ENCODE results near the gene CST7.

Gene CST7

DNA sequence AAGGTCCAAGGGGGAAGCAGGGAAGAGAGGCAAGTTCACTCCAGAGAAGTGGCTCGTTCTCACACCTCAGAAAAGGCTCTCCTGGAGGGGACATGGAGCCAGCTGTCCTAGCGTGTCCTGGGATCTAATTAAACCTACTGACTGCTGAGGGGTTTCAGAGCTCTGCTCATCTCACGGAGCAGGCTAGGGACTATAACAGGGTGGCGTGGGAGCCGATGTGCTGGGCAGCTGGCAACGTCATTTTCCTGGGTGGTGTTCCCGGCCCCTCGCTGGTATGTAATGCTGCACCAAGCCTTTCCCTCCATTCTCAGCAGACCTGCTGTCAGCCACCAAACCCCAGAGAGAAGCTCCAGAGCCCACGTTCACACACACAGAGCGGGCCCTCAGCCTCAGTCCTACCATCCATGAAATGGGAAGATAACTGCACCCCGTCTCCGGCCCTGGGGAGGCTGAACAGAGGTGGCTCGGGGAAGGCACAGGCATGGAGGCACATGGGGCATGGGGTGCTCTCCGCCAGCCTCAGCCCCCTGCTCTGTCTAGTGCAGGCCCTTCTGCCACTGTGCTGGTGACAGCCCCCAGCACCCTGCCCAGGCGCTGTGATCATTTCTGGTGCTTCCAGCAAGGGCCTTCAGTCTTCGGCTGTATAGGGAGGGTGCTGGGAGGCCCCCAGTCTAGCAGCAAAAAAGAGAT lies 1.9 kb downstream of the CST7 start:
- no peak for DNase-seq

GRCh38 chr20:24951536-24952083 lies 2.5 kb downstream of the CST7 start:
- DNase-seq: no peak

DNA sequence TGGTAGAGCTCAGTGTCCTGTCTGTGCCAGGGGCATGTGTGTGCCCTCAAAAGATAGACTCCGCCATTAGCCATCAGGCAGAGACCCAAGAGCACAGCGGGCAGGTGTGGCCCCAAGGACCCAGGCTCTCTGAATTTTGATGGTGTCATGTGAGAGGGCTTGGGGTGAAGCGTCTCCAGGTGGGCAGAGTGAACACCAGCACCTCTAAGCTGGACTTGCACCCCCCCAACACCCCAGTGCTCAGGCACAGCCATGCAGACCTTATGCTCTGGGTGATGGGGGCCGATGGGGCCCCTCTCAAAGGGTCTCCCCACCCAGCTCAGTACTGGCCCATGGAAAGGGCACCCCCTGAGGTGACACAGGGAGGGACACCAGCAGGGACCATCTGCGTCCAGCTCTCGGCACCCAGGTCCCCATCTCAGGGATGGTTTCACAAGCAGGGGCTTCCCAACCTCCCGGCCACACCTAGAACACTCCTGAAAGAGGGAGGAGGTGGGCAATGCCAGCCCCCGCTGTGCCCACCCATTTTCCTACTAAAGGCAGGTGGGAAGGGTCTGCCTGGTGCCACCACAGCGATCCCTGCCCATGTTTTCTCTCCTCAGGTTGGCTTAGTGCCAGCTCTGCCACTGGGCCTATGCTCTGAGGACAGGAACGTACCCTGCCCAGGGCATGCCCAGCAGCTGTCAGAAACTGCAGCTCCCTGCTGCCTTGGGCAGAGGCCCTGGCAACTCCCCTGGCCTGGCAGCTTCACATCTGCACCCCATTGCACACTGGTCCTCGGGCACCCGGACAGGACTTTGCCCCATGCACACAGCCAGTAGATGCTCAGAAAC lies 3.5 kb downstream of the CST7 start:
- DNase-seq: no peak

- DNase-seq: no peak
These were observed 4.1 kb downstream of the CST7 start for GRCh38 chr20:24953209-24953575.

DNA sequence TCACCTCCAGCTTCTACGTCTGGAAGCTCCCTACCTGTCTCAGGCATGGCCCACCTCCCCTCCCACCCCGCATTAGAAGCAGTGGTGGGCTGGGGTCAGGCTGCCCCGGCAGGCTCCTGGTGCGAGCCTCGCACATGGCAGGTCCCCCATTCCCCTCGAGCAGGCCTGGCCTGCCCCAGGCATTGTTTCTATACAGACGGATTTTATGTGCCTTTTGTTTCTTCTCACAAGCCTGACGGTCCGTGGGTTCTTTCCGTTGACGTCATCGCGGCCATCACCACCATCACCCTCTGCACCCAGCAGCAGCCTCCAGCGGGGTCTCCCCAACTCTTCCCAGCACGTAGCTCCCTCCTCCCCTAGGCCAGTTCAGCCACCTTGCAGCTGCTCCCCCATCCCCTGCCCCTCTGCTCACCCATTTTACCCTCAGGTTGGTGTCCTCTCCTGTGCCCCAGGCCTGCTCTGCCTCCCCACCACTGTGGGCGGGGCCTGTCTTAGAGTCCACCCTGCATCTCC lies 4.6 kb downstream of the CST7 start:
- DNase-seq: no peak

DNA sequence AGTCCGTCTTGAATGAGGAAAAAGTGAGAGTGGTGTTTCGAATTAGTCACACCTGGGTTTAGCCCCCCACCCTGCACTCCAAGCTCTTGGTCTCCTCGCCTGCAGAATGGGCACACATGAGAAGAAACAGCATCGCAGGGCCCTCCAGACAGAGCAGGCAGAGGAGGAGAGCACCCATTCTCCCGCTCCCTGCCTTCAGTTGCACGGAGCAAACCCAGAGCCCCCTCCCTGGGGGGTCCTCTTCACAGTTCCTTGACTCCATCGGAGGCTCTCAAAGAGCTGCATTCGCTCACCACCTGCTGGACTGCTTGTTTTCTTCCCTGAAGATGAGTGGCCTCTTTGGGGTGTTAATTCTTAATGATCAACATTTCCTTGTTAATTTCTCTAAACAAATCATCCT lies 5.1 kb downstream of the CST7 start:
- no peak for DNase-seq

GRCh38 chr20:24954566-24954965 lies 5.5 kb downstream of the CST7 start:
- DNase-seq: no peak

- DNase-seq: no peak
These were observed 6.0 kb downstream of the CST7 start for GRCh38 chr20:24955045-24955444.

GRCh38 chr20:24956001-24956841 lies 7.2 kb downstream of the CST7 start:
- no peak for DNase-seq

- no peak for DNase-seq
These were observed 8.4 kb downstream of the CST7 start for GRCh38 chr20:24957326-24958016.

DNA sequence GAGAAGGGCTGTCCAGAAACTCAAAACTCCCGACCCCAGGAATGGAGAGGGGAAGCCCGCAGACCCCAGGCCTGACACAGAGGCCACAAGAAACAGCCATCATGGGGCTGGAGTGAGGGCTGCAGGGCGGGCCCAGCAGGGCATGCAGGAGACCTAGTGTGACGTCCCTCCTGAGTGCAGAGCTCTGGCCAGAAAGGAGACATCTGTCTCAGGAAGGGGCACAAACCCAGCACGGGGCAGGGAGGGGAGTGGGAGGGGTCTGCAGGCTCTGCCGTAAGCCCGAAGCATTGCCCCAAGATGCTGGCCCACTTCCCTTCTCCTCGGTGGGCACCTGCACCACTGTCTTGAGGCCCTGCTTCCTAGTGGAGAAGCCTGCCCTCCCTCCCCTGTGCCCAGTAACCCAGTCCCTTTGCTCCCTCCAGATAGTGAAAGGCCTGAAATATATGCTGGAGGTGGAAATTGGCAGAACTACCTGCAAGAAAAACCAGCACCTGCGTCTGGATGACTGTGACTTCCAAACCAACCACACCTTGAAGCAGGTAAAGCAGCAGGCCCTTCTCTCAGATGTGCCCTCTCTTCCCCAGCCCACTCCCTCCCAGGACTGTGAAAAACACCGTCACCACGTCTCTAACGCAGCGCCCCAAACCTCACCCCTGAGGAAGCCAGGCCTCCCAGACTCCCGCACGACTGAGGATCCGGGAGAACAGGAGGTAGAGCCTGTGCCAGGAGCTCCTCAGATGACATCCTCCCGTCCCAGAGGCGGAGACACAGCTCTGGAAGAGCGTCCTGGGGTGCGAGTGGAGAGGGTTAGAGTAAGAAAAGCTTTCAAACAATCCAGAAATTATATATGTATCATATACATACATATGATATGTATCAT lies 9.7 kb downstream of the CST7 start:
- no peak for DNase-seq

GRCh38 chr20:24959591-24960301 lies 10.7 kb downstream of the CST7 start:
- no peak for DNase-seq

GRCh38 chr20:24960302-24960801 lies 11.3 kb downstream of the CST7 start:
- DNase-seq: no peak

DNA sequence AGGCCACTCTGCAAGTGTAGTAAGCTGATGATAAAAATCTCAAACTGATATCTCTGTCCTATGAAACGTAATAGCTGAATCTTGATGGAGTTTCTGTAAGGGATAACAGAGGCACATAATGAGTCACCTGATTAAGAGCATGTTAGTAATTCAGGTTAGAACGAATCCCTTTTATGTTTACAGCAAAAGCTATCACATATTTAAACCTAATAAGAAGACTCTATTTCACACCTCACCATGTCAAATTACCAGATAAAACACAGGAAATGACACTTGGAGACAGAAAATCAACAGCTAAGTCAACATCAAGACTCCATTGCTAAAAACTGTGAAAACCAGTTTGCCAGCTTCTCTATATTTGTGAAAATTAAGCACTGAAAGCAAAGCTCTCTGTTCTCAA lies 11.8 kb downstream of the CST7 start:
- DNase-seq: no peak

GRCh38 chr20:24961384-24962181 lies 12.5 kb downstream of the CST7 start:
- DNase-seq: no peak

- DNase-seq: no peak
These were observed 13.1 kb downstream of the CST7 start for GRCh38 chr20:24962182-24962492.

GRCh38 chr20:24962510-24962909 lies 13.4 kb downstream of the CST7 start:
- DNase-seq: no peak

- no peak for DNase-seq
These were observed 14.8 kb downstream of the CST7 start for GRCh38 chr20:24963672-24964505.

DNA sequence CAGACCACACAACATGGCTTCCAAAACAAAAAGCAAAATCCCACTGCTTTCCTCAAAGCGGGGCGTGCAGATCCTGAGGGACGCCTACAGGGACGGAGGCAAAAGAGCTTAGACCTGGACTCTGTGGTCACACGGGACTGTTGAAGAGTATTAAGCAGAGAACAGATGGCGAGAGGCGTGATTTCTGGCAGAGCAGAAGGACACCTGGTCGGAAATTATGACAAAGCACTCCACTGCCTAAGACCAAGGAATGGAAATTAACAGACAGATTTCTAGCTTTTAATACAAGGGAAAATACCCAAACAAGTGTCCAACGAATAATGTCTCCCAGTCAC lies 15.4 kb downstream of the CST7 start:
- no peak for DNase-seq
